Fibroblast of villous mesenchyme (primary cell): ENCODE results near the gene HOXD11. TPM values are rescaled to one million over a fixed set of nuclear protein-coding genes. Genes with fewer than 3 reads are reported as not detected.

Experiments used
- DNase-seq: peaks from one replicate; pipeline ENCODE4 v3.0.0-alpha.2; 2010; ENCODE audit warnings: low read depth
- H3K4me3 ChIP-seq: 2 replicates; pipeline ENCODE4 v1.5.1; 2011; ENCODE audit warnings: low read depth, mild to moderate bottlenecking, low read length
- total RNA-seq: library from RNA; depleted of rRNA; stranded (reverse); fragments of >200 nt; gene quantifications from 2 replicates; pipeline ENCODE4 v1.2.3, GENCODE V29; 2012
- TF ChIP-seq, protein P1 (sequence below): IDR thresholded peaks from 2 replicates; pipeline ENCODE4 v1.5.1; 2012; ENCODE audit warnings: low read depth, mild to moderate bottlenecking, low read length; ENCODE audit not compliant: insufficient read depth

Gene HOXD11
- total RNA-seq, 1 donor: 42.3 TPM

DNA sequence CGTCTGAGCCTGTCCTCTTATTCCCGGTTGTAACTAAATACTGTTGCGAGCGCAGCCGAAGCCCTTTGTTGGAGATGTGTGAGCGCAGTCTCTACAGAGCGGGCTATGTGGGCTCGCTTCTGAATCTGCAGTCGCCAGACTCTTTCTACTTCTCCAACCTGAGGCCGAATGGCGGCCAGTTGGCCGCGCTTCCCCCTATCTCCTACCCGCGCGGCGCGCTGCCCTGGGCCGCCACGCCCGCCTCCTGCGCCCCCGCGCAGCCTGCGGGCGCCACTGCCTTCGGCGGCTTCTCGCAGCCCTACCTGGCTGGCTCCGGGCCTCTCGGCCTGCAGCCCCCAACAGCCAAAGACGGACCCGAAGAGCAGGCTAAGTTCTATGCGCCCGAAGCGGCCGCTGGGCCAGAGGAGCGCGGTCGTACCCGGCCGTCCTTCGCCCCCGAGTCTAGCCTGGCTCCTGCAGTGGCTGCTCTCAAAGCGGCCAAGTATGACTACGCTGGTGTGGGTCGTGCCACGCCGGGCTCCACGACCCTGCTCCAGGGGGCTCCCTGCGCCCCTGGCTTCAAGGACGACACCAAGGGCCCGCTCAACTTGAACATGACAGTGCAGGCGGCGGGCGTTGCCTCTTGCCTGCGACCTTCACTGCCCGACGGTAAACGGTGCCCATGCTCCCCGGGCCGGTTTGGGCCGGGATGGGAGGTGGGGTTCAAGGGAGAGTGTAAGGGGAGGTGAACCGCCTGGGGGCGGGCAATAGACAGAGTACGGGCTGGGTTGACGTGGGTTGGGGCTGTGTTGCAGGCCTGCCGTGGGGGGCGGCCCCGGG is 7.1 kb upstream of the HOXD11 start, which contains the start of gene HOXD12:
HOXD12 (plus strand) TSS at position 68 of the 819 bp plus-strand sequence; CDS start at position 75, 7 bp downstream.
- no peak within 1 kb of the TSS for H3K4me3 ChIP-seq
- TF ChIP-seq, protein P1, sequence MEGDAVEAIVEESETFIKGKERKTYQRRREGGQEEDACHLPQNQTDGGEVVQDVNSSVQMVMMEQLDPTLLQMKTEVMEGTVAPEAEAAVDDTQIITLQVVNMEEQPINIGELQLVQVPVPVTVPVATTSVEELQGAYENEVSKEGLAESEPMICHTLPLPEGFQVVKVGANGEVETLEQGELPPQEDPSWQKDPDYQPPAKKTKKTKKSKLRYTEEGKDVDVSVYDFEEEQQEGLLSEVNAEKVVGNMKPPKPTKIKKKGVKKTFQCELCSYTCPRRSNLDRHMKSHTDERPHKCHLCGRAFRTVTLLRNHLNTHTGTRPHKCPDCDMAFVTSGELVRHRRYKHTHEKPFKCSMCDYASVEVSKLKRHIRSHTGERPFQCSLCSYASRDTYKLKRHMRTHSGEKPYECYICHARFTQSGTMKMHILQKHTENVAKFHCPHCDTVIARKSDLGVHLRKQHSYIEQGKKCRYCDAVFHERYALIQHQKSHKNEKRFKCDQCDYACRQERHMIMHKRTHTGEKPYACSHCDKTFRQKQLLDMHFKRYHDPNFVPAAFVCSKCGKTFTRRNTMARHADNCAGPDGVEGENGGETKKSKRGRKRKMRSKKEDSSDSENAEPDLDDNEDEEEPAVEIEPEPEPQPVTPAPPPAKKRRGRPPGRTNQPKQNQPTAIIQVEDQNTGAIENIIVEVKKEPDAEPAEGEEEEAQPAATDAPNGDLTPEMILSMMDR: no peak

DNA sequence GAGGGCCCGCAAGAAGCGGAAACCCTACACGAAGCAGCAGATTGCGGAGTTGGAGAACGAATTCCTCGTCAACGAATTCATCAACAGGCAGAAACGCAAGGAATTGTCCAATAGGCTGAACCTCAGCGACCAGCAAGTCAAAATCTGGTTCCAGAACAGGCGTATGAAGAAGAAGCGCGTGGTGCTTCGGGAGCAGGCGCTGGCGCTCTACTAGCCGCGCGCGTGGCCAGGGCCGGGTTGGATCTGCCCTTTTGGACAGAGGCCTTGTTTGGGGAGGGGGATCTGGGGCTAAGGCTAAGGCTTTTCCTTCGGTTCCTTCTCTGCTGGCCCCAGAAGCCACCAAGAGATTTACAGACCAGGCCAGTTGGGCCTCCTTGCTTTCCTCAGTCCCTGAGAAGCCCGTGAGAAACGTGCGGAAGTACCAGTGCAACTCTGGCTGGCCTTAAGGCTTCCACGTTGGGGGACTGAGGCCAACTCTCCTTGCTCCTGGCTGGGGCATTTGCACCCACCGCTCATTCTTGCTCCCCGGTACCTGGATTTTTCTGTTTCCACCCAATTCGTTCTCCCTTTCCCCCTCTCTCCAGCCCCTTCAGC is 6.4 kb upstream of the HOXD11 start:
- TF ChIP-seq, protein P1: no peak
- DNase-seq: no peak
- no peak overlapping the region for H3K4me3 ChIP-seq

More for the DNA sequence above, 7.1 kb upstream of the HOXD11 start, which contains the start of gene HOXD12:
- no peak for DNase-seq

DNA sequence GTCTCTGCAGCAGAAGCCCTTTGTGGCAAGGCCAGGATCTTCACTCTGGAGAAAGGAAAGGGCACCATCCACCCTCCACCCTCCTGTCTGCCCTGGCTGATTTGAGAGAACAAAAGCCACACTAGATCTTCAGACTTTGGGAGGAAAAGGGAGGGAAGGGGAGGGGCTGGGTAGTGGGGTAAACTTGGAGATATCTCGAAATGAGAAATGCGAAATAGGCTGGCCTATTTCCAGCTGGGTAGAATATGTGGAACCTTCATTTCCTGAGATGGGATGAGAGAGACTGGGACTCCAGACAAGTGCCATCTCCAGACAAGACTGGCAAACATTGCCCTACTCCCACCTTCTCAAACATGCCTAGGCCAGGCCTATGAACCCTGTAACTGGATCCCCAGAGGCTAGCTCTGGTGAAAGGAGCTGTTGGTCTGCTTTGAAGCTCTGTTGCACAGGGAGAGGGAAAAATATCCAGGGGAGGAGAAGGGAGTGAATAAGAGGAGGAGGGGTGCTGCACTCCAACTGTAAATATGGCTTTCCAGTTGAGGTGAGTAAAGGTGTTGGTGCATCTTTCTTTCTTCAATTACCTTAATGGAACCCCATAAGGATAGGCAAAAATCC is 5.8 kb upstream of the HOXD11 start:
- no peak overlapping the region for H3K4me3 ChIP-seq
- TF ChIP-seq, protein P1: no peak
- no peak for DNase-seq

DNA sequence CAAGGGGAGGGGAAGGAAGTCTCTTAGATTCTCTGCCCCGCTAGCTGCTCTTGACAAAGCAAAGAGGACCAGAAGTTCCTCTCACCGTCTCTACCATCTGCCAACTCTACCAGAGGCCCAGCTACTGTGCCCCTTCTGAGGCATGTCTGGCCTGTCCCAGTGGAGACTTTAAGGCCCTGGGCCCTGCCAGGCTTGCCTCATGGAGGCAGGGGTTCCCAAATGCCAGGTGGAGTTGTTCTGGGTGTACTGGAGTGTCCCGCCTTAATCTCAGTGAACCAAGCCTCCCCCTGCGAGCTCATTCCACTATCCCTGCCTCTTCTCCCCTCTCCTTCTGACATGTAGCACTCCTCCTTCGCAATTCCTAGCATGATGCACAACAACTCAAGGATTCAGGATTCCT is 5.2 kb upstream of the HOXD11 start:
- TF ChIP-seq, protein P1: no peak
- DNase-seq: no peak
- no peak overlapping the region for H3K4me3 ChIP-seq

DNA sequence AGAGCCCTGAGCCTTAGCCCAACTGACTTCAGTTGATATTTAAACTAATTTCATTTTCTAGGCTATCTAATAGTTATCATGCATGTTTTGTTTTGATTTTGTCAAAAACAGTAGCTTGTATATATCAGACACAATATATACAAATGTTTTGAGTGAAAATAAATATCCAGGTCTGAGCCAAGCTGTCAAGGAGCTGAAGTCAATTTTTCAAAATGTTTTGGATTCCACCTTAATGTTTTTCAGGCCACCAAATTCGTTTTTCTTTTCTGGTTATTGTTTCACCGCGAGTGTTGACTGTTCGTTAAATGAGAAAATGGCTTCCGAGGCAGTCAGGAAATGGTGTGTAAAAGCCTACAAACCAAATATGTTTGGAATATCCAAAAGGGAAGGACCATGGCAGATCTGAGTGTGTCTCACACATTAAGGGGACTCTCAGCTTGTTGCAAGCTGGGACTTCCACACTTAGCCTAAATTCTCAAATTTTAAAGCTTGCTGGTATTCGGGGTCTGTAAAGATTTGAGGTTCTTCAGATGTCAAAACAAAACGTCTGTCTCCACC is 4.7 kb upstream of the HOXD11 start:
- H3K4me3 ChIP-seq: no peak overlapping the region
- DNase-seq: no peak
- TF ChIP-seq, protein P1: no peak

DNA sequence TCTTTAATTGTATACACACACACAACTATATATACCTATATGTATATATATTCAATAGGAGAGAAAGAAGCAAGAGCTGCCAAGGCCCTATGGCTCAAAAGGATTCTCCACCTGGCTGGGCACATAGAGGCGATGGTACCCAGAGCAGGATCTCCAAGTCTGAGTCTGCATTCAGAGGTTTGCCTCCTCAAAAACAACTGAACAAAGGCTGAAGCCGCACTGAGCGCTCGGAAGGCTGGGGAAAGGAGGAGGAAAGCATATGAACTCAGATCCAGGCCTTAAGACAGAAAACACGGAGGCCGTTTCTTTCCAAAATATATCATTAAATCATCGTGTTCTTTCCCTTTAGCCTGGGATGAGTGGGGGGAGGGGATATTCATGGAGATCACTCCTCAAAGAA is 3.9 kb upstream of the HOXD11 start:
- peak overlapping the region; percentile 63 for H3K4me3 ChIP-seq
- no peak for DNase-seq
- TF ChIP-seq, protein P1: no peak
